Activated naive CD8-positive, alpha-beta T cell treated with anti-CD3 and anti-CD28 coated beads, Interleukin-2, amount 10 ng/mL, durations not matched to agents 7 days and 5 days (primary cell): ENCODE results near the gene NUDT9. TPM values are rescaled to one million over a fixed set of nuclear protein-coding genes. Genes with fewer than 3 reads are reported as not detected.
A peak's percentile ranks its signal among the peaks of the same experiment; 100 is the strongest.
"Not testable (repeated sequence)": the region's sequence is repeated elsewhere in the genome, so short reads cannot be mapped to it uniquely, and the experiment has no call there.

Experiments
- ATAC-seq: fragments of 150-1000 bp; cut with Tn5 transposase; one replicate; pipeline ENCODE4 v1.10.0; 2021; ENCODE audit warnings: low read depth, moderate library complexity
- POLR2A ChIA-PET: fragments of 350-600 bp; sonication (Branson Sonifier 250); formaldehyde crosslinking; loops from one replicate; lab custom pipeline; 2021; ENCODE audit warnings: antibody characterized with exemption; lab: Charles Lee
- DNase-seq: peaks from one replicate; pipeline ENCODE4 v3.0.0; 2021
- H3K27ac Mint-ChIP-seq: one replicate; pipeline ENCODE4 v1.8.0; 2022; ENCODE audit warnings: mild to moderate bottlenecking, mixed read lengths
- H3K27me3 Mint-ChIP-seq: one replicate; pipeline ENCODE4 v1.8.0; 2022; ENCODE audit warnings: mild to moderate bottlenecking, moderate library complexity, mixed read lengths
- H3K36me3 Mint-ChIP-seq: one replicate; pipeline ENCODE4 v1.8.0; 2021; ENCODE audit warnings: mild to moderate bottlenecking, mixed read lengths
- H3K4me1 Mint-ChIP-seq: one replicate; pipeline ENCODE4 v1.8.0; 2021; ENCODE audit warnings: mixed read lengths
- H3K4me3 Mint-ChIP-seq: one replicate; pipeline ENCODE4 v1.8.0; 2022; ENCODE audit warnings: mild to moderate bottlenecking, moderate library complexity, mixed read lengths
- H3K9me3 Mint-ChIP-seq: one replicate; pipeline ENCODE4 v1.8.0; 2021; ENCODE audit warnings: mixed read lengths
- total RNA-seq, 2 experiments: library from RNA; stranded (reverse); gene quantifications; one replicate each; pipeline ENCODE4 v1.2.3, GENCODE V29; 2021

NUDT9 gene
- total RNA-seq, 2 experiments from 2014 or later, result 10.5 to 13.4 TPM

DNA sequence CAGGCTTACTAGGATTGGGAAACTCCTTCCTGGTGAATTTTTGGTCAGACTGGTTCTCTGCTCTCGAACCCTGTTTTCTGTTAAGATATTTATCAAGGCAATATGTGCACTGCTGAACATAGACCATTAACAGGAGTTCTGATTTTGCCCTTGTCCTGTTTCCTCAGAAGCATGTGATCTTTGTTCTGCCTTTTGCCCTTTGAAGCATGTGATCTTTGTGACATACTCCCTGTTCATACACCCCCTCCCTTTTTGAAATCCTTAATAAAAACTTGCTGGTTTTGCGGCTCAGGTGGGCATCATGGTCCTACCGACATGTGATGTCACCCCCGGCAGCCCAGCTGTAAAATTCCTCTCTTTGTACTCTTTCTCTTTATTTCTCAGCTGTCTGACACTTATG is 4.0 kb upstream of the NUDT9 start:
- H3K27ac Mint-ChIP-seq, ATAC-seq, DNase-seq, H3K27me3 Mint-ChIP-seq, H3K9me3 Mint-ChIP-seq, H3K4me3 Mint-ChIP-seq, H3K4me1 Mint-ChIP-seq, POLR2A ChIA-PET, H3K36me3 Mint-ChIP-seq: not testable (repeated sequence)

DNA sequence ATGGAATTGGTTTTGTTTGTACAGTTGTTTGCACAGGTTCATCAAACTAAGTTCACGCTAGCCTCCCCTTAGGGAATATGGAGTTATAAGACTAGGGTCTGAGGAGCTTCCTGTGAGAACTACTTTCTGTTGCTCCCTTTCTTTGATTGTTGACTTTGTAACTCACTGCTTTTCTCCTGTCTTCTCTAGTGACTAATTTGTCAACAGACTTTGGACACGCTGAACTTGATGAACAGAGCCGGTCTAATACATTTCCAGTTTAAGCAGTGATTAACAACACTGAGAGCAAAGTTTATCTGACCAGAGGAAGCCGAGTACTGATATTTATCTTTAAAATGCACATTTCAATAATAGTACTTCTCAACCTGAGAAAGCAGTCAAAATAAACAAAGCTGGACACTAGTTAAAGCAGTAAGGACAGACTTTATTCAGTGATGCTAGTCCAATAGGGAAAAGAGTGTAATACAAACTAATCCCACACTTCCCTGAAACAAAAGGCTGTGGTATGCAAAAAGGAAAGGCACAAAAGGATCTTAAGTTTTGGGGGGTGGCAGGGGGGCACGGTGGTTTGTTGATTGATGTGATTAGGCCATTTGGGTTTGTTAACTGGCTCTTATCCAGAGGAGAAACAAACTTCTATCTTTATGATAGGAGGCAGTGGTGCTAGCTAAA is 2.7 kb upstream of the NUDT9 start:
- Mint-ChIP-seq H3K9me3 (no peaks in the 10 kb centered on the region), H3K27ac (no peak overlapping the region)
- POLR2A ChIA-PET, result no interaction called here

DNA sequence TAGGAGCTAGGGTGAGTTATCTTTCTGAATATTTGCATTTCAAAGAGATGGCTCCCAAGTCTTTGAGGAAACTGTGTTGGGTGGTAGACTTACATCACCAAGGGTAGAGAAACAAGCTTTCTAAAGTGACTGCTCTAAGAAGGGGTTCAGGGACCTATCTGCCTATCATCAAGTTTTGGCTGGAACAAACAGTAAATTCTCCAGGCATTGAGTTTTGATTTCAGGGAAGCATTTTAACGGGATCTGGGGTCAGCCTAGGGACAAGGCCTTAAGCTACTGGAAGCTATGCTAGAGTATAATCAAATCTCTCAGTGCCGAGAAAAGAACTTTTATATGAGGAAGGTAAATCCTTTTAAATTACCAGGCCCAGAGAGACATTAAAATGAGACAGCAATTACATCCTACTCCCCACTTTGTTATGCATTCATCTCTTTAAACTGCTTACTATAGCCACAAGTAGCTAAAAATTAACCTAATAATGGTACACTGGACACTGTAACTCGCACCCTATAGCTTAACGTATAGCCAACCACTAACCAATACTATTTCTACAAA is 2.0 kb upstream of the NUDT9 start:
- POLR2A ChIA-PET, result interaction anchor here (0.6 to 1.3 kb wide), 2 partner anchors 29 to 265 kb away, joined by 5 read pairs; partner anchors contain the start of gene HSD17B11
- Mint-ChIP-seq H3K4me1 (peaks cover 14% of the 10 kb centered on the region), H3K9me3 (no peaks in the 10 kb centered on the region), H3K27ac (no peak overlapping the region), H3K4me3 (no peak overlapping the region), H3K27me3 (no peaks in the 10 kb centered on the region), H3K36me3 (no peaks in the 10 kb centered on the region)
- DNase-seq, result no peak
- no peak for ATAC-seq

More for the DNA sequence above, 2.7 kb upstream of the NUDT9 start:
- no peak overlapping the region for H3K4me3 Mint-ChIP-seq
- H3K4me1 Mint-ChIP-seq, result peaks cover 13% of the 10 kb centered on the region
- DNase-seq (no peak), ATAC-seq (no peak)
- no peaks in the 10 kb centered on the region for H3K36me3 Mint-ChIP-seq
- no peaks in the 10 kb centered on the region for H3K27me3 Mint-ChIP-seq

DNA sequence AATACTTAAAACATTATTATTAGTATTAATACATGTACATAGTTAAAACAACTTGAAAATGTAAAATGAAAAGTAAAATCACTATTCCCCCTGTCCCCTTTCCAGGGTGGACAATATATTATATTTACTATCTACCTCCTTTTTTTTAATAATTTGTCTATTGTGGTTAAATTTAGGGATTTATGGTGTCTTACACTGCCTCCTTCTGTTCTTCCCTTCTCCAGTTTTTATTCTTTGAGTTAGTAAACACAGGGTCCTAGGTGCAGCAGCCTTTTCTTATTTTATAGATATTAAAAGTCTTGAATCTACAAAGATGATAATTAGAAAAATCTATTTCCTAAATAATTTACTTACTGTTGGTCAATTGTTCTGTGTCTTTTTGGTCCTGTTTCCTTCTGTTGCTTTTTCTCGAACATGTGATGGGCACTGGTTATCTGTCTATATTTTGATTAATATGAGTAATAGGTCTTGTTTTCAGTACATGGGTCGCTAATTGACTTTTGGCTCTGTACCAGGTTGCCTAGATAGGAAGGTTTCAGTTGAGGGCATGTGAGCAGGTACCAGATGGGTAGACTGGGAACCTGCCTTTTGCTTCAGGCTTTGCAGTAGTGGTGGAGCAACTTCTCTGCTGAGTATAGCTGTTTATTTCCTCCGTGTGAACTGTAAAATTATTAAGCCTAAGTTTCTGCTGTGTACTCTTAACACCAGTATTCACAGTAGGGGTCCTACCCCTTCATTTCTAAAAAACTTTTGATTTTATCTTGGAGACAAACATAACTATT is 1.1 kb downstream of the NUDT9 start:
- POLR2A ChIA-PET, result interaction anchor here (0.6 to 2.3 kb wide), 7 partner anchors 17 to 204 kb away, joined by 3 to 20 read pairs (median 3); partner anchors contain the start of gene HSD17B11
- no peak for DNase-seq
- H3K4me3 Mint-ChIP-seq, result peak overlapping the region; percentile 99
- H3K27me3 Mint-ChIP-seq, result no peaks in the 10 kb centered on the region
- no peaks in the 10 kb centered on the region for H3K9me3 Mint-ChIP-seq
- no peaks in the 10 kb centered on the region for H3K36me3 Mint-ChIP-seq
- H3K4me1 Mint-ChIP-seq, result peaks cover 14% of the 10 kb centered on the region
- no peak for ATAC-seq
- H3K27ac Mint-ChIP-seq, result peak overlapping the region; percentile 11

DNA sequence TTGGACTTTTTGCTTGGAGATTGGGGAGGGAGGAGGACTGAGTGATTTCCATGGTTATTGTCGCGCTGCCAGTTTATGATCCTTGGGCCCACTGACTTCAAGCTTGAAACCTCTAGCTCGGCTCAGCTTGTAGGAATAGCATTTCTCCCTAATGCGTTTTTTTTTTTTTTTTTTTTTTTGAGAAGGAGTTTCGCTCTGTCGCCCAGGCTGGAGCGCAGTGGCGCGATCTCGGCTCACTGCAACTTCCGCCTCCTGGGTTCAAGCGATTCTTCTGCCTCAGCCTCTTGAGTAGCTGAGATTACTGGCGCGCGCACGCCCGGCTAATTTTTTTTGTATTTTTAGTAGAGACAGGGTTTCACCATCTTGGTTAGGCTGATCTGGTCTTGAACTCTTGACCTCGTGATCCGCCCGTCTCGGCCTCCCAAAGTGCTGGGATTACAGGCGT is 1.7 kb downstream of the NUDT9 start:
- Mint-ChIP-seq H3K4me3 (peak overlapping the region; percentile 80), H3K4me1 (peaks cover 14% of the 10 kb centered on the region)
- H3K36me3 Mint-ChIP-seq, H3K27ac Mint-ChIP-seq, DNase-seq, H3K9me3 Mint-ChIP-seq, H3K27me3 Mint-ChIP-seq, ATAC-seq: not testable (repeated sequence)
- POLR2A ChIA-PET, result interaction anchor here (0.6 to 1.0 kb wide), 5 partner anchors 14 to 135 kb away, joined by 3 to 7 read pairs (median 3); partner anchors contain the start of gene HSD17B11

DNA sequence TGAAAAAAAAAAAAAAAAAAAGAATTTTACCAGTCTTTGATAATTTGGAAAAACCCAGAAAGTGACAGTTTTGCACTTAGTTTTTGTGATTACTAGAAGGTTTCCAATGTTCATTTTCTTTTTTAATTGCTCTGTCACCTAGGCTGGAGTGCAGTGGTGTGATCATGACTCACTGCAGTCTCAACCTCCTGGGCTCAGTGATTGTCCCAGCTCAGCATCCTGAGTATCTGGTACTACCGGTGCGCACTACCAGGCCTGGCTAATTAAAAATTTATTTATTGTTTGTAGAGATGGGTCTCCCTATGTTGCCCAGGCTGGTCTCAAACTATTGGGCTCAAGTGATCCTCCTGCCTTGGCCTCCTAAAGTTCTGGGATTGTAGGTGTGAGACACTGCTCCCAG is 3.3 kb downstream of the NUDT9 start:
- Mint-ChIP-seq H3K36me3 (no peaks in the 10 kb centered on the region), H3K27ac (no peak overlapping the region), H3K9me3 (no peaks in the 10 kb centered on the region), H3K4me3 (no peak overlapping the region), H3K27me3 (no peaks in the 10 kb centered on the region), H3K4me1 (peaks cover 20% of the 10 kb centered on the region)
- POLR2A ChIA-PET, result no interaction called here
- DNase-seq, result no peak
- ATAC-seq, result no peak

DNA sequence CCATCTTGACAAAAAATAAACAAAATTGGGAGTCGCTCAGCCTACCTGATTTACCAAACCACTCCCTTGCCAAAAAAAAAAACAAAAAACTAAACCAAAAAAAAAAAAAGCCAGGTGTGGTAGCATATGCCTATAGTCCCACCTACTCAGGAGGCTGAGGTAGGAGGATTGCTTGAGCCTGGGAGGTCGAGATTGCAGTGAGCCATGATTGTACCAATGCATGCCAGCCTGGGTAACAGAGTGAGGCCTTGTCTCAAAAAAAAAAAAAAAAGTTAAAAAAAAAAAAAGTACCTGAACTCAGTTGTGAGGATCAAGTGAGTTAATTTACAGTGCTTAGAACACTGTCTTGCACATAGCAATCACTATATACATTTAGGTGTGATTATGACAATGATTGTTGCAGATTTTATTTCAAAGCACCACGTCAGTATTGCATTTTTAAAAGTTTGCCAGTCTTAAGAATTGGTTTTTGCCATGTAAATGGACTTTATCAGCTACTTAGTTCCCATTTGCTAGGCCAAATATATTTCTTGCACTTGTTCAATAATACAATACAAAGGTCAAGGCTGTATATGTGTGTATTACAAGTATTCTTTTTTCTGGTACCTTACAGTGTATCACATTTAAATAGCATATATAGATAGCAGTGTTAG is 4.6 kb downstream of the NUDT9 start:
- Mint-ChIP-seq H3K27me3 (no peaks in the 10 kb centered on the region), H3K4me1 (peaks cover 19% of the 10 kb centered on the region), H3K27ac (no peak overlapping the region), H3K4me3 (no peak overlapping the region), H3K36me3 (no peaks in the 10 kb centered on the region), H3K9me3 (no peaks in the 10 kb centered on the region)
- ATAC-seq (no peak), DNase-seq (no peak)
- POLR2A ChIA-PET, result no interaction called here

DNA sequence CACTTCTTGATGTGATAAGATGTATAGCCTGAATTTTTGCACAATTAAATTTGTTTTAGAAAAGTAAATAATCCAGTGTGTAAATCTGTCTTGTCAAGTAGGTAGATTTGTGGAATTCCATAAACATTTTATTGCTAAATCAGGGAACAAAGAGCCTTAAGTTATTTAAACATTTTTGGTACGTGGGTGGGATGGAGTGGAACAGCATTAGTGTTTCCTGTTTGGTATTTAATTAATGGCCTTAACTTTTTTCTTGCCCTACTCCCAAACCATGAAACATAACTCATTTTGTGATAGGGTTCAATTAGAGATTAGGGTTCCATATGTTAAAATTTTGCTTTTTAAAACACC is 5.1 kb downstream of the NUDT9 start:
- no peak for DNase-seq
- peaks cover 19% of the 10 kb centered on the region for H3K4me1 Mint-ChIP-seq
- no peak for ATAC-seq
- H3K27me3 Mint-ChIP-seq, result no peaks in the 10 kb centered on the region
- no peak overlapping the region for H3K27ac Mint-ChIP-seq
- peaks cover 2% of the 10 kb centered on the region for H3K36me3 Mint-ChIP-seq
- POLR2A ChIA-PET, result no interaction called here
- H3K4me3 Mint-ChIP-seq, result no peak overlapping the region
- no peaks in the 10 kb centered on the region for H3K9me3 Mint-ChIP-seq

DNA sequence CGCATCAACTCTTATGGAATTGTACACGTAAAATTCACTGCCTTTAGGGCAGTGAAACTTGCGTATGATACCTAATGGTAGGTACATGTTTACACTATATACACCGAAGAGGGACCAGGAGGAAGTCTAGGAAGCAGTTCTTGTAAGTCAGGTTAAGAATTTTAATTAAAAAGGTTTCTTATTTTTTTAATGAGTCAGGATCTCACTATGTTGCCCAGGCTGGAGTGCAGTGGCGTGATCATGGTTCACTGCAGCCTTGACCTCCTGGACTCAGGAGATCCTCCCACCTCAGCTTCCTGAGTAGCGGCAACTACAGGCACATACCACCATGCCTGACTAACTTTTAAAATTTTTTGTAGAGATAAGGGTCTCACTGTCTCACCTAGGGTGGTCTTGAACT is 6.6 kb downstream of the NUDT9 start:
- Mint-ChIP-seq H3K36me3 (peaks cover 3% of the 10 kb centered on the region), H3K27me3 (no peaks in the 10 kb centered on the region), H3K4me1 (peaks cover 12% of the 10 kb centered on the region), H3K27ac (no peak overlapping the region), H3K9me3 (no peaks in the 10 kb centered on the region), H3K4me3 (no peak overlapping the region)
- POLR2A ChIA-PET, result no interaction called here
- DNase-seq (no peak), ATAC-seq (no peak)

DNA sequence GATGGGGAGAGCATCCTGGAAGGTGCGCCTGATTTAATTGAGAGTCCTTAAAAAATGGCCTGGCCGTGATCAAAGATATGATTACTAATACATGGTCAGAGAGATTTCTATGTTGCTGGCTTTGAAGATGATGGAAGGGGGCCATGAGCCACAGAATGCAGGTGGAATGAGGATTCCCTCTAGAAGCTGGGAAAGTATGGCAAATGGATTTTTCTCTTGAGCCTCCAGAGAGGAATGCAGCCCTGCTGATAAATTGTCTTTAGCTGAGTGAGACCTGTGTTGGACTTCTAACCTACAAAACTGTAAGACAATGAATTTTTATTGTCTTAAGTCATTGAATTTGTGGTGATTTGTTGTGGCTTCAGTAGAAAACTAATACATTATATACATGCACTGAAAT is 7.7 kb downstream of the NUDT9 start:
- peaks cover 8% of the 10 kb centered on the region for H3K4me1 Mint-ChIP-seq
- H3K27ac Mint-ChIP-seq, result no peak overlapping the region
- no peak for DNase-seq
- H3K4me3 Mint-ChIP-seq, result no peak overlapping the region
- POLR2A ChIA-PET, result no interaction called here
- H3K36me3 Mint-ChIP-seq, result peaks cover 3% of the 10 kb centered on the region
- no peak for ATAC-seq
- no peaks in the 10 kb centered on the region for H3K27me3 Mint-ChIP-seq
- H3K9me3 Mint-ChIP-seq, result no peaks in the 10 kb centered on the region

DNA sequence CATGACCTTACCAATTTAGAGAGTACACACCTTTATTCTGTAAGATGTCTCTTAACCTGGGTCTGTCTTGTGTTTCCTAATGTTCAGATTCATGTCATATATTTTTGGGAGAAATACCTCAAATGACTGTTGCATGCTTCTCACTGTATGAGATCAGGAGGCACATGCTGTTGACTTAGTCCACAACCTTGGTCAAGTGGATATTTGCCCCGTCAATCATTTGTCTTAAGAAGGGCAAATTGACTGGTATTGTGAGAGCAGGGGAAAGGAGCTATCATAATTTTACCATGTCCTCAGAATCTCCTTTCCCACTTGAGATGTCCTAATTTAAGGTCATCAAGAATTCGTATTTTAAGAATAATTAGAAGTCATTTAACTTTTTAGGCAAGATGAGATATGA is 11.0 kb downstream of the NUDT9 start:
- DNase-seq (no peak), ATAC-seq (no peak)
- peaks cover 8% of the 10 kb centered on the region for H3K4me1 Mint-ChIP-seq
- no peaks in the 10 kb centered on the region for H3K9me3 Mint-ChIP-seq
- H3K36me3 Mint-ChIP-seq, result peaks cover 12% of the 10 kb centered on the region
- H3K4me3 Mint-ChIP-seq, result no peak overlapping the region
- no peaks in the 10 kb centered on the region for H3K27me3 Mint-ChIP-seq
- H3K27ac Mint-ChIP-seq, result no peak overlapping the region
- POLR2A ChIA-PET, result interaction anchor here (0.6 kb wide), 1 partner anchor 19 kb away, joined by 4 read pairs; no protein-coding TSS in a partner anchor

DNA sequence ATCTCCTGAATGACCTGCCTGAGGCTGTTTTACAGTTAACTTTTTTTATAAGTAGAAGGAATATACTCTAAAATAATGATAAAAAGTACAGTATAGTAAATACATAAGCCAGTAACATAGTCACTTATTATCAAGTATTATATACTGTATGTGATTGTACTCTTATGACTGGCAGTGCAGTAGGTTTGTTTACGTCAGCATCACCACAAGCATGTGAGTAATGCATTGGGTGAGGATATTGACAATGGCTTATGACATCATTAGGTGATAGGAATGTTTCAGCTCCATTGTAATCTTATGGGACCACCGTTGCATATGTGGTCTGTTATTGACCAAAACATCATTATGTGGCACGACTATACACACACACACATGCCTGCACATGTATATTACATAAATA is 20.5 kb downstream of the NUDT9 start:
- ATAC-seq (no peak), DNase-seq (no peak)
- Mint-ChIP-seq H3K4me3 (no peak overlapping the region), H3K4me1 (peaks cover 1% of the 10 kb centered on the region), H3K9me3 (no peaks in the 10 kb centered on the region), H3K27ac (no peak overlapping the region), H3K27me3 (no peaks in the 10 kb centered on the region), H3K36me3 (peaks cover 27% of the 10 kb centered on the region)
- POLR2A ChIA-PET, result no interaction called here

DNA sequence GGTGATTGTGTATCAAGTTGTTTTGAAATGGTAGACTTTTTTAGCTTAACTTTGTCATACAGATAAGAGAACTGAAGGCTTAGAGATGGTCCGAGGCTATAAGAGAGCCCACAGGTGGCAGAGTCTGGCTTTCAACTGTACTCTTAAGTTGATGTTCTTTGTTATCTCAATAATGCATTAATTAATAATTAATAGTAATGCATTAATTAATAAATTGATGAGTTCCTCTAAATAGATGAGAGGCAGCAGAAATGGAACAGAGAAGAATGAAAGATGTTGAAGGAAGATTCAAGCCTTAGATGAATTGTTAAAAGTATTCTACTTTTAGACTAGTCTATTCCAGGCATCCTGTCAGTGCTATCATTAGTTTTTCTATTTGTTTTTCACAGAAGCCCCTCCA is 22.4 kb downstream of the NUDT9 start:
- no peak overlapping the region for H3K27ac Mint-ChIP-seq
- H3K27me3 Mint-ChIP-seq, result no peaks in the 10 kb centered on the region
- H3K36me3 Mint-ChIP-seq, result peaks cover 23% of the 10 kb centered on the region

More for the DNA sequence above, 22.4 kb downstream of the NUDT9 start:
- Mint-ChIP-seq H3K4me3 (no peak overlapping the region), H3K9me3 (no peaks in the 10 kb centered on the region), H3K4me1 (peaks cover 1% of the 10 kb centered on the region)
- ATAC-seq (no peak), DNase-seq (no peak)
- POLR2A ChIA-PET, result no interaction called here
